Neural progenitor cell (in vitro differentiated cells): ENCODE results near the gene HSD11B1.

Source experiments
- CTCF ChIP-seq: fragments of 200-600 bp; sonication (generic); IDR thresholded peaks from 2 replicates; pipeline ENCODE4 v1.5.1; 2017; ENCODE audit warnings: antibody characterized with exemption, mild to moderate bottlenecking
- EZH2 ChIP-seq: fragments of 200-600 bp; sonication (generic); IDR thresholded peaks from 2 replicates; pipeline ENCODE4 v1.6.1; 2017; ENCODE audit warnings: antibody characterized with exemption, mild to moderate bottlenecking, moderate library complexity
- EZH2phosphoT487 ChIP-seq: fragments of 200-600 bp; sonication (generic); IDR thresholded peaks from 2 replicates; pipeline ENCODE4 v1.6.1; 2017; ENCODE audit warnings: antibody characterized with exemption

- no peak for TF ChIP-seq CTCF
- TF ChIP-seq EZH2: no peak
- TF ChIP-seq EZH2phosphoT487: no peak
Observed at GRCh38 chr1:209720326-209720725, 15.7 kb downstream of the HSD11B1 start.
